GM12875 (cell line): ENCODE results near the gene C12orf60.

Experiments used
- H3K4me3 ChIP-seq: one replicate; pipeline ENCODE4 v1.5.1; 2011; ENCODE audit warnings: low read depth, low read length, control low read depth
- CTCF ChIP-seq: IDR thresholded peaks from 2 replicates; pipeline ENCODE4 v1.5.1; 2011; ENCODE audit warnings: low read depth, mild to moderate bottlenecking, control low read depth, inconsistent platforms, low read length, moderate library complexity, borderline replicate concordance; ENCODE audit not compliant: insufficient read depth

Gene C12orf60

GRCh38 chr12:14779834-14780233 lies 23.6 kb upstream of the C12orf60 start:
- TF ChIP-seq CTCF = no peak
- no peak overlapping the region for H3K4me3 ChIP-seq

DNA sequence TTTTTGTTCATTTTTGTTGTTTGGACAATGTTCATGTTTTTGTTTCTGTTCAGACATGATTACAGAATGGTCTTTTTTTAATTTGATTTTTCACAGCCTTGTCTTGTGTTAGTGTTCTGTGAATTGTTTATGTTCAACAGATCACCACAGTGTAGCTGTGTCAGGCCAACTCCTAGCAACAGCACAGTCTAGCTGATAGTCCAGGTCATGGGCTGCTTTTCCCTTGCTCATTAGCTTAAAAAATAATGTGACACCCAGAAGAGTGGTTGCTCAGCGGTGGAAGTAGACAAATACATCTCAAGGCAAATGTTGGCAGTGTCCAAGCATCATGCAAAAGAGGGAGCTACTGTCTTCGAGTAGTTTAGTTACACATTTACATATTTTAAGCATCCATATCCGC lies 22.6 kb upstream of the C12orf60 start:
- H3K4me3 ChIP-seq = no peak overlapping the region
- no peak for TF ChIP-seq CTCF

- TF ChIP-seq CTCF = no peak
These were observed 21.9 kb upstream of the C12orf60 start for GRCh38 chr12:14781563-14781962.

DNA sequence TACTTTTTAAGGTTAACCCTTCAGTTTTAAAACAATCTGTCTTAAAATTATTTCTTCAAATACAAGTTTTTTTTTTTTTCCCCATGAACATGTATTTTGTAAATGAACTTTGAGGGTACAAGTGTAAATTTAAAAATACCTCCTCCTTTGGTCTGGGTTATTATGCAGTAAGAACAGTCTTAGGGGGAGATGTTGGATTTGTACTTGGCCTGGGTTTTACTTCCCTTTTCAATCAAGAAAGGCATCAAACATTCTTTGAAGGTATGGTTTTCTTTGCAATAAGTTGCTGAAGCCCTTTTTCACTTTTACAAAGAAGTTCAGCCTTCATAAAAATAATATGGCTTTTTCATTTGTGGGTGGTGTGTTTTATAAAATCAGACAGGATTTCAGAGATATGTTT lies 20.7 kb upstream of the C12orf60 start:
- TF ChIP-seq CTCF = no peak
- H3K4me3 ChIP-seq = no peak overlapping the region

More at GRCh38 chr12:14781563-14781962, 21.9 kb upstream of the C12orf60 start:
- no peak overlapping the region for H3K4me3 ChIP-seq

DNA sequence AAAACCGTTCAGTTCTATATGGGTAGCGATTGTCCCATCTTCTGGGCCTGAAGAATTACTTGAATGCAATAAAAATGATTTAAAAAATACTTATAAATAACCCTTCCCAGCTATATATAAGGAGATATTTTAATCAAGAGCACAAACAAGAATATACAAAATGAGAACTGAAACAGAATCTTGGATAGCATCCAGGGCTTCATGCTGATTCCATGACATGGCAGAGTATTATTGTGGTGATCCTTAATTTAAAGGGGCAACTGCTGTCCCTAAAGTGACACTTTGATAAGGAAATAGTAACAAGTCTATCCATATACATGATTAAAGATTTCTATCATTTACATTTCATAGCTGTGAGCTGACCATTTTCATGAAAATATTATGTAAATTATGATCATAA lies 19.0 kb upstream of the C12orf60 start:
- no peak overlapping the region for H3K4me3 ChIP-seq
- no peak for TF ChIP-seq CTCF

DNA sequence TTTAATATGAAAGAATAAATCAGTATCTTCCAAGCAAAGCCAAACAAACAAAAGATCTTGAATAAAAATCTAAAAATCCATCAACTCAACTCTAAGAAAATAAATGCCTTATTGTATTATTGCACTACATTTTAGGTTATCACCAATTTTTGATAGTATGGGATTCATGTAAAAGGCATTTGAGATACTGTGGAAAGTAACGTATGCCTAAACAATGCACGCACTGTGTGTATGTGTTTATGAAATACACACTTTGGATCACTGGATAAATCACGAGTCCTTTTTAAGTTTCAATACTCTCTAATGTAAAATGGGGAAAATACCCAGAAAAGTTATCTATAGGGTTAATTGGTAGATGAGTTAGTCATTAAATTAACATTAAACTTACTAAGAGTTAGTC lies 17.9 kb upstream of the C12orf60 start:
- H3K4me3 ChIP-seq = no peak overlapping the region
- TF ChIP-seq CTCF = no peak

- no peak for TF ChIP-seq CTCF
- no peak overlapping the region for H3K4me3 ChIP-seq
These were observed 8.4 kb upstream of the C12orf60 start for GRCh38 chr12:14795028-14795448.
